GM19463 (cell line): ENCODE data around the gene ADAM23.
"Not testable (repeated sequence)": the region's sequence is repeated elsewhere in the genome, so short reads cannot be mapped to it uniquely, and the experiment has no call there.

Experiments used
- ATAC-seq: cut with Tn5 transposase; IDR thresholded peaks from one replicate; pipeline ENCODE4 v1.9.1; 2021; ENCODE audit warnings: mild to moderate bottlenecking, moderate library complexity; ENCODE audit not compliant: unreplicated experiment

ADAM23 gene, protein sequence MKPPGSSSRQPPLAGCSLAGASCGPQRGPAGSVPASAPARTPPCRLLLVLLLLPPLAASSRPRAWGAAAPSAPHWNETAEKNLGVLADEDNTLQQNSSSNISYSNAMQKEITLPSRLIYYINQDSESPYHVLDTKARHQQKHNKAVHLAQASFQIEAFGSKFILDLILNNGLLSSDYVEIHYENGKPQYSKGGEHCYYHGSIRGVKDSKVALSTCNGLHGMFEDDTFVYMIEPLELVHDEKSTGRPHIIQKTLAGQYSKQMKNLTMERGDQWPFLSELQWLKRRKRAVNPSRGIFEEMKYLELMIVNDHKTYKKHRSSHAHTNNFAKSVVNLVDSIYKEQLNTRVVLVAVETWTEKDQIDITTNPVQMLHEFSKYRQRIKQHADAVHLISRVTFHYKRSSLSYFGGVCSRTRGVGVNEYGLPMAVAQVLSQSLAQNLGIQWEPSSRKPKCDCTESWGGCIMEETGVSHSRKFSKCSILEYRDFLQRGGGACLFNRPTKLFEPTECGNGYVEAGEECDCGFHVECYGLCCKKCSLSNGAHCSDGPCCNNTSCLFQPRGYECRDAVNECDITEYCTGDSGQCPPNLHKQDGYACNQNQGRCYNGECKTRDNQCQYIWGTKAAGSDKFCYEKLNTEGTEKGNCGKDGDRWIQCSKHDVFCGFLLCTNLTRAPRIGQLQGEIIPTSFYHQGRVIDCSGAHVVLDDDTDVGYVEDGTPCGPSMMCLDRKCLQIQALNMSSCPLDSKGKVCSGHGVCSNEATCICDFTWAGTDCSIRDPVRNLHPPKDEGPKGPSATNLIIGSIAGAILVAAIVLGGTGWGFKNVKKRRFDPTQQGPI

GRCh38 chr2:206442833-206443734, at the start of gene ADAM23:
ADAM23 (plus strand) TSS chr2:206443532; CDS start chr2:206443867, 335 bp downstream.
- ATAC-seq = peak; percentile 43

DNA sequence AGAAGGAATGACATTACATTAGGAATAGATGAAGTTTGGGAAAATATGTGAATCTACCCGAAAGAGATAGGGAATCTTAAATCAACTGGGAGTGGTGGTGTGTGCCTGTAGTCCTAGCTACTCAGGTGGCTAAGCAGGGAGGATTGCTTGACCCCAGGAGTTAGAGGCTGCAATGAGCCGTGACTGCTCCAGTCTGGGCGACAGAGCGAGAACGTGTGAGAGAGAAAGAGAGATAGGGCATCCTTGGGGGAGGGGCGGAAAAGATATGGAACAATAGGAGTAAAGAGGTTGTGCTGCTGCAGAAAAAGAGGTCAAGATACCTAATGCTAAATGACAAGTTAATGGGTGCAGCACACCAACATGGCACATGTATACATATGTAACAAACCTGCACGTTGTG, 47.1 kb upstream of the ADAM23 start:
- no peak for ATAC-seq

GRCh38 chr2:206402956-206403569, 40.3 kb upstream of the ADAM23 start:
- ATAC-seq = not testable (repeated sequence)

GRCh38 chr2:206408323-206409320, 34.7 kb upstream of the ADAM23 start:
- ATAC-seq = peak; percentile 90

GRCh38 chr2:206410714-206411113, 32.6 kb upstream of the ADAM23 start:
- ATAC-seq = no peak

DNA sequence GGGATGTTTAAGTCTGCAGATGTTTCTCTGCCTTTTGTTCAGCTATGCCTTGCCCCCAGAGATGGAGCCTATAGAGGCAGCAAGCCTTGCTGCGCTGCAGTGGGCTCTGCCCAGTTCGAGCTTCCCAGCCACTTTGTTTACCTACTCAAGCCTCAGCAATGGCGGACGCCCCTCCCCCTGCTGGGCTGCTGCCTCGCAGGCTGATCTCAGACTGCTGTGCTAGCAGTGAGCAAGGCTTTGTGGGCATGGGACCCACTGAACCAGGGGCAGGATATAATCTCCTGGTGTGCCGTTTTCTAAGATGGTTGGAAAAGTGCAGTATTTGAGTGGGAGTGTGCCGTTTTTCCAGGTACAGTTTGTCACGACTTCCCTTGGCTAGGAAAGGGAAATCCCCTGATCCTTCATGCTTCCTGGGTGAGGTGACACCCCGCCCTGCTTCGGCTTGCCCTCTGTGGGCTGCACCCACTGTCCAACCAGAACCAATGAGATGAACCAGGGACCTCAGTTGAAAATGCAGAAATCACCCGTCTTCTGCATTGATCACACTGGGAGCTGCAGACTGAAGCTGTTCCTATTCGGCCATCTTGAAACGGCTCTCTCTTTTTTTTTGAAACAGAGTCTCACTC, 27.6 kb upstream of the ADAM23 start:
- ATAC-seq = no peak

- no peak for ATAC-seq
Measured at GRCh38 chr2:206418968-206419367, 24.4 kb upstream of the ADAM23 start.

DNA sequence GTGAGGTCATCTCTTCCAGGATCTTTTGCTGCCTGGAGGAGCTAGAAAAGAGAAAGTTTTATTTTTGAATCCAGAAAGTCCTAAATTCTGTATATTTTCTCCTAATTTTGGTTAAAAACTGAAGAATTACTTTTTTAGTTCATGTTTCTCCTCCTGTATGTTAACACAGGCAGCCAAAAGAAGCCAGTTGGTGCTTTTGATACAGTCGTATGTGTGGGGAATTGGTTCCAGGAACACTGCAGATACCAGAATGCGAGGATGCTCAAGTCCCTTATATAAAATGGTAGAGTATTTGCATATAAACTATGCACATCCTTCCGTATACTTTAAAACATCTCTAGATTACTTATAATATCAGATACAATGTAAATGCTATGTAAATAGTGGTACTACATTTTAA, 22.6 kb upstream of the ADAM23 start:
- no peak for ATAC-seq

GRCh38 chr2:206422493-206422892, 20.8 kb upstream of the ADAM23 start:
- ATAC-seq = no peak

- ATAC-seq = no peak
Measured at GRCh38 chr2:206423147-206423546, 20.2 kb upstream of the ADAM23 start.

DNA sequence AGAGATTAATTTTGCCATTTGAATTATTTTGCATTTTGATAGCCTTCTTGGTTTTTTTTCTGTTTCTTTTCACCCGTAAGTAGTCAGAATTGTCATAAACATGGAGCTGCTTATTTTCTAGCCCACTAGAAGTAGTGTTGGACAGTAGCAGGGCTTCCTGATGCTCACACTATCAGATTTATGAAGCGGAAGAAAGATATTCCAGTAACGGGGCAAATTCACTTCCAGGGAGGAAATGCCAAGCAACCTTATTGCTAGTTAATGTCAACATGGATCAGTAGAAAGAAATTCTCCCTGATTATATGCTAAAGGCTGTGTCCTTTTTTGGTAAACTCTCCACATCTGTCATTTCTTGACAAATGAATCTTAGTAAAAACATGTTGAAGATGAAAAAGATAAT, 19.2 kb upstream of the ADAM23 start:
- ATAC-seq = no peak

DNA sequence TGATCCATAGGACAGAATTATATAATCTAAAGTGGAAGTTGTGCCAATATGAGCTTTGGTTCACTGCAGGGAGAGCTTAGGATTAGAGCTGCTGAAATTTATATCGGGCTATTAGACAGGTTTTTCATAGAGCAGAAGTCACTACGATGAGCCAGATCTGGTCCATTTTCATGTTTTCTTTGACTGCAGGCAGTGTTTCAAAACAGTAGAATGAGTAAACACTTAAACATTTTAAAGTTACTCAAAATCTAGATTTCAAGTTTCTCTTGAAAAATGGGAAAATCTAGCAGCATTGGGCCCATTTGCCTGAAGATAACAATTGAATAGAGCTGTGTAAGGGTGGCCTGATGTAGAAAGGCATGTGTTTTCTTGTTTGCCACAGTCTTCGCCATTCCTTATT, 14.5 kb upstream of the ADAM23 start:
- ATAC-seq = no peak

GRCh38 chr2:206430452-206430851, 12.9 kb upstream of the ADAM23 start:
- ATAC-seq = no peak

GRCh38 chr2:206431439-206431838, 11.9 kb upstream of the ADAM23 start:
- ATAC-seq = no peak

DNA sequence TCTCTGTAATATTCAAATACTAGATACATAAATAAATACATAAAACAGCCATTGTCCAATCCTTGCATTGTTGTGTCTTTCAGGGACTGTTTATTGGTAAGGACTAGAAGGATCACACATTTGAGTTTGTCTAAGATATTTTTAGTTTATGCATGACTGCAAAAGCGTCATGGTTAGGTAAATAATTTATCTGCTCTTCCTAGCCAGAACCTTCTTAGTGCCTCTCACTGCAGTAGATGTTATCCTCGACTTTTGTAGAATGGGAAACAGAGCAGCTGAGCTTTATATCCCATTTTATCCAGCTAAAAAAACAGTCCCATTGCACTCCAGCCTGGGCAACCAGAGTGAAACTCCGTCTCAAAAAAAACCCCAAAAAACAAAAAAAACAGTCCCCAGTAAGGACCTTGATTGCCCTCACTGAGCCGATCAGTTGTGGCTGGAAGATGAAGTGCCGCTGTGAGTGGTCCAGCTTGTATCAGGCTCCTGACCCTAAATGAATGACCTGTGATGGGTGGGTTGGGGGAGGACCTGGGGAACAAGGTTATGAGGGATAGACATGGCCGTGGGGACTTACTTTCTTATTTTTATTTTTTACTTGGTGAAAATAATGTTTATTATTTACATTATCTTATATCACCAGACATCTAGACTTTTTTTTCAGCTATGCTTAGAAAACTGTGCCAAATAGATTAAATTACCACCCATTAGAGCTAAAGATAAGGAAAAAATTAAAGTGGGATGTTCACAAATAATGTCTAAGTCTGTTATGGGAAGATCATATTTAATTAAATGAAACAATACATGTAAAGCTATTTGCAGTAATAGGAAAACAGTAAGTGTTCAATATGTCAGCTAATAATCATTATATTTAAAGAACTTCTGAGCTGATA, 10.9 kb upstream of the ADAM23 start:
- ATAC-seq = no peak

GRCh38 chr2:206433190-206433589, 10.1 kb upstream of the ADAM23 start:
- no peak for ATAC-seq

DNA sequence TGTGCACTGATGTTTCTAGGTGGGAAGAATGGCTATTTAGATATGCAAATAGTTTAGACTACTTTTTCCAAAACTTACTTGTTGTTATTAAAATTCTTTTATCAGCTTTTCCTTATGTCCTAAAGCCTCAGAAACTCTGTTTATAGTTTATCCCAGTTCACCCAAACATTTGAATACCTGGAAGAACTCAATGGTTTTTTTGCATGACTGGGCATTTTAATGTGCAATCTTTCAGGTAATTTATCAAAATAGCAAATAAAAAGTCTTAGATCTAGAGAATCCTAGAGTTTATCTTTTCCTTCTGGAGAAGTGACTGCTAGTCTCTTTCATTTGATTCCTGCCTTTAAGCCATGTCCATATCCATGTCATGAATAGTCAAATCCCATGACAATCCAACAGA, 9.6 kb upstream of the ADAM23 start:
- no peak for ATAC-seq

- ATAC-seq = no peak
Measured at GRCh38 chr2:206435742-206436141, 7.6 kb upstream of the ADAM23 start.
